IPS DF 6.9 (cell line): ENCODE measurements around the gene SETBP1.

Experiments used
- DNase-seq: peaks from one replicate; pipeline ENCODE4 v3.0.0-alpha.2; 2013; ENCODE audit warnings: low read depth, low spot score
- H3K27ac ChIP-seq: one replicate; pipeline ENCODE4 v1.5.1; 2013; ENCODE audit warnings: low read length, control low read depth
- H3K27me3 ChIP-seq: 2 replicates; pipeline ENCODE4 v1.6.1; 2013; ENCODE audit warnings: mild to moderate bottlenecking, low read length; ENCODE audit not compliant: control insufficient read depth, insufficient read depth
- H3K36me3 ChIP-seq: 2 replicates; pipeline ENCODE4 v1.6.1; 2013; ENCODE audit warnings: low read length; ENCODE audit not compliant: control insufficient read depth, insufficient read depth
- H3K4me1 ChIP-seq: 2 replicates; pipeline ENCODE4 v1.6.1; 2013; ENCODE audit warnings: low read length; ENCODE audit not compliant: control insufficient read depth, insufficient read depth
- H3K4me3 ChIP-seq: 2 replicates; pipeline ENCODE4 v1.5.1; 2013; ENCODE audit warnings: mild to moderate bottlenecking, low read length
- H3K9me3 ChIP-seq: 2 replicates; pipeline ENCODE4 v1.6.1; 2013; ENCODE audit warnings: low read length, inconsistent platforms; ENCODE audit not compliant: control insufficient read depth, insufficient read depth
- WGBS: extraction: QIAGEN DNeasy Blood & Tissue Kit; methylation state at CpG from one replicate; pipeline ENCODE4 v1.1.7; 2013; ENCODE audit warnings: mixed read lengths, missing lambda C conversion rate; ENCODE audit not compliant: insufficient read length, insufficient coverage; 5-methylcytosine and 5-hydroxymethylcytosine counted together

The SETBP1 gene

DNA sequence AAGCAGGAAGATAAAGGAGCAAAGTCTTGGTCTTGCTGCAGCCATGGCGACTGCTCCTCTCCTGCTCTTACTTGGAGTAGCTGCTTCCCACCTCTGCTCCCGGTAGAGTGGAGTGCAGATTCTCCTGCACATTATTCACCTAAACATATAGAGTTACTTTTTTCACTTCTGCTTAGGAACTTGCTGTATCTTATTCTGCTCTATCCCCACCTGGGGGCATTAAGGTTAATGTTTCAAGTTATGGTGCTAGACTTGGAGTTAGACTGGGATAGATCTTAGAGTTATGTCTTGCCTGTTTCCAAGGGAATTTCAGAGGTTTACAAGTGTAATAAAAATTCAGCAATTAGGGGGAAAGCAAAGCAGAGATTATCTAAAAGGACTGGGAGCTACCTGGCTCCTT is 144.2 kb downstream of the SETBP1 start:
- Histone ChIP-seq H3K27ac (no peak overlapping the region), H3K27me3 (no peaks in the 10 kb centered on the region), H3K4me3 (no peak overlapping the region), H3K9me3 (no peaks in the 10 kb centered on the region), H3K4me1 (no peaks in the 10 kb centered on the region), H3K36me3 (no peaks in the 10 kb centered on the region)
- DNase-seq = no peak
- no CpG with 5 or more reads among the region's 2 CpGs for WGBS

DNA sequence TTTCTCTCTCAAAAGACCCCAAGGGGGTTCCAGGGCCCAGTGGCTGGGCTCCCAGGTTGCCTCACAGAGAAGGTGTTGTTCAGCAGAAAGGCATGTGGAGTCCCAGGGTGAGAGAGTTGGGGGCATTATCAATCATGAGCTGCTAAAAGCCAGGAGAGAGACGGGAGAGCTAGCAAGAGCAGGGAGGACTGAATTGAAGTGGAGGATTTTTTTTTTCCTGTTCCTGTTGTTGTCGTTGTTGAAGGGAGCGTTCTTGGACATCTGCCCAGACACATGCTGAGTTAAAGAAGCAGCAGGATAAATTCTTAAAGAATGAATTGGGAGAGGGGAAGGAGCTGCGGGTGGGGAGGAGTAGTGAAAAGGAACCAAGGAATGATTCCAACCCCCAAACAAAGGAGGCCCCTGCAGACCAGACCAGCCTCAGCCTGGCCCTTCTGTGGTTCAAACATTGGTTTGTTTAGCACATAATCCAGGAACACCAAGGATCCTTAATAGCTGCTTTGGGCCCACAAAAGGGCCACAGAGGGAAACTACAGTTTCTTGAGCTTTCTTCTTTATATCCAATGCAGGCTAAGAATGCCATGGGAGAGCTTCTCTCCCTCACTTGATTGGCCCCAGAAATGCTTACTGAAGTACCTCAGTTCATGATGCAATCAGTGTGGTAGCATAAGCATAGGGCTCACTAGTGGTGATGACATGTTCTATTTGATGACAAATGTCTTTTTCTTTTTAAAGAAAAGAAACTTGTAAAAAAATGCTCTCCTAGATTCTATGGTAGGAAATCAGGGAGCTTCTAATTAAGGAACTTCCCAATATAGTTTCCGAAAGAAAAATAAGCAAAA is 146.0 kb downstream of the SETBP1 start:
- H3K4me3 ChIP-seq = no peak overlapping the region
- WGBS = no CpG with 5 or more reads among the region's 5 CpGs
- no peaks in the 10 kb centered on the region for H3K4me1 ChIP-seq
- H3K36me3 ChIP-seq = no peaks in the 10 kb centered on the region
- no peak overlapping the region for H3K27ac ChIP-seq
- no peaks in the 10 kb centered on the region for H3K9me3 ChIP-seq
- DNase-seq = no peak
- H3K27me3 ChIP-seq = no peaks in the 10 kb centered on the region

DNA sequence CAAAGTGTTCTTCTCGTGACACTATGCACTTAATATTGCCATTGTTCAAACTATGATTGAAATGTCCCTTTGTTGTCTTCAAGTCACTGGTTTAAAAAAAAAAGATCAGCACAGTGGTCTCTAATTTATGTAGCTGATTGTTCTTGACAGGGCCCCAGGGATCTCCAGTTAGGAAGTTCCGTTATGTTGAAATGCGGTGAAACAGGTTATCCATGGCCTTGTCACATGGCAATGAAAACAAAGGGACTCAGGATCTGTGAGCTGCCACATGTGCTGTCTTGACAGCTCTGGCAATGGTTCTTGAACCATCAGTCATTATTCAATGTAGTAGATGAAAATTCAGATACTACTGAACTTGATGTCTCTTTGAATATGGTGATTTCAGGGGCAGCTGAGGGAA is 147.4 kb downstream of the SETBP1 start:
- Histone ChIP-seq H3K27me3 (no peaks in the 10 kb centered on the region), H3K36me3 (no peaks in the 10 kb centered on the region), H3K27ac (no peak overlapping the region), H3K4me3 (no peak overlapping the region), H3K4me1 (no peaks in the 10 kb centered on the region), H3K9me3 (no peaks in the 10 kb centered on the region)
- no peak for DNase-seq
- WGBS = no CpG with 5 or more reads among the region's 3 CpGs

- Histone ChIP-seq H3K36me3 (no peaks in the 10 kb centered on the region), H3K27me3 (no peaks in the 10 kb centered on the region), H3K4me1 (peaks cover 2% of the 10 kb centered on the region; the same call in 1 of the 2 replicates), H3K9me3 (no peaks in the 10 kb centered on the region; the same call in 1 of the 2 replicates), H3K27ac (no peak overlapping the region), H3K4me3 (no peak overlapping the region)
- WGBS = no CpG with 5 or more reads among the region's 1 CpG
- no peak for DNase-seq
Measured at GRCh38 chr18:44830581-44830980, 149.9 kb downstream of the SETBP1 start.

DNA sequence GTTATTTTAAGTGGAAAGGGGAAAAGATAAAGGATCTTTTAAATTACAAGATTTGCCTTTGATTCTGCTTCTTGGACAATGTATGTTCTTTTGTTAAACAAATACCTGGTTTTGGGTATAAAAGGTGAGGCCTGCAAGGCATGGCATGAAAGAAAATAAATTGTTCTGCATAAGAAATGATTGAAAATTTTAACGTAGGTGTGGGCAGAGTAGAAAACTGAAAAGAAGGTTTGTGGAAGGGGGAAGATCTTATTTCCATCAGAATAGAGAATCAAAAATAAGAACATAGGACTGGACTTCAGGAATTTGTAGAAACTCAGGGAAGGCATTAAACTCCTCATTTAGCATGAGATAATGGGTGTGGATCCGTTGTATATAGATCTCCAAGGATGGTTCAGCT is 153.1 kb downstream of the SETBP1 start:
- Histone ChIP-seq H3K4me1 (peaks cover 2% of the 10 kb centered on the region; the same call in 1 of the 2 replicates), H3K27me3 (no peaks in the 10 kb centered on the region), H3K9me3 (no peaks in the 10 kb centered on the region; the same call in 1 of the 2 replicates), H3K27ac (no peak overlapping the region), H3K36me3 (no peaks in the 10 kb centered on the region), H3K4me3 (no peak overlapping the region)
- WGBS = 100% methylated on average over 1 of the region's 2 CpGs
- DNase-seq = no peak

DNA sequence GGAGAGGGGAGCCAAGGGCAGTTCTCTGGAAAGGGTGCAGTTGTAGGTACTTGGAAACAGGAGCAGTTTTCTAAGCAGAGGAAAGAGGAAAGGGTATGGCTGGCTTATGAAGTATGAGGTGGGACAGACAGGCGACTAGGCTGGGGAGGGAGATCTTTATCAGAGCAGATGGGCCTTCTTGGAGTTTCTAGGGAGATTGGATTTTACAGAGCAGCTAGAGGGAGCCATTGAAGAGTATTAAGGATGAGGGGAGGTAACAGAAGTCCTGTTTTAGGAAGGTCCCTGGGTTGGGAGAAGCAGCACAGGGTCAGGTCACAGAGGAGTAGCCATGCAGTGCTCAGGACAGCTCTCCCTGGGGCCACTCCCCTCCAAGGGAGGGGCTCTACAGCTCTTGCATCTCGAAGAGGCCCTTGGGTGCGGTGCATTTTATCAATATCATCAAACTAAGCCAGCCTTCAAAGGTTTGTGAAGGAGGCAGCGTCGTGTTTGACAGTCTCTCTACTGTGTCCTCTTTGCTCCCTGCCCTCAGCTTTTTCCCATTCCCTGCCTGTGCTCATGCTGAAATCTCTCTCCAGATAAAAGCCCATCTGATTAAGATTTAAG is 154.3 kb downstream of the SETBP1 start:
- Histone ChIP-seq H3K4me3 (no peak overlapping the region), H3K4me1 (peaks cover 6% of the 10 kb centered on the region; the same call in 1 of the 2 replicates), H3K27ac (no peak overlapping the region), H3K36me3 (no peaks in the 10 kb centered on the region), H3K9me3 (no peaks in the 10 kb centered on the region; the same call in 1 of the 2 replicates), H3K27me3 (no peaks in the 10 kb centered on the region)
- WGBS = no CpG with 5 or more reads among the region's 5 CpGs
- no peak for DNase-seq

DNA sequence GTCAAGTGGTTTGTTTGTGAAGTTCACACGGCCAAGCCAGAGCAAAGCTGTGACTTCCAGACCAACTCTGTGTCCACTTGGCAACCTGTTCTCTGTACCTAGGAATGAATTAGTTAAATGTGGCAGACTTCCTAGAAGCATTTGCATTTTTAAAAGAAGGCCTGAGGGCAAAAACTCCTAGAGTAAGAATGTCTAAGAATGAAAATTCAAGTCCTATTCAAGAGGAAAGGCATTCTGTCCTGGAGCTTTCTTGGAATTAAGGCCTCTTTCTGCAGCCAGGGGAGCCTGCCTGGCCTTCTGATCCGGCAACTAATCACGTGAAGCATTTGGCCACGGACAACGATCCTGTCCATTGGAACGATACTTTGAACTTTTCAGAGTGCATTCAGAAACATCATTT is 155.0 kb downstream of the SETBP1 start:
- Histone ChIP-seq H3K36me3 (no peaks in the 10 kb centered on the region), H3K4me3 (no peak overlapping the region), H3K9me3 (no peaks in the 10 kb centered on the region; the same call in 1 of the 2 replicates), H3K27me3 (no peaks in the 10 kb centered on the region), H3K27ac (no peak overlapping the region), H3K4me1 (peaks cover 6% of the 10 kb centered on the region; the same call in 1 of the 2 replicates)
- DNase-seq = no peak
- WGBS = no CpG with 5 or more reads among the region's 6 CpGs

GRCh38 chr18:44836263-44836662 is 155.6 kb downstream of the SETBP1 start:
- H3K9me3 ChIP-seq = no peaks in the 10 kb centered on the region; the same call in 1 of the 2 replicates
- DNase-seq = no peak
- peaks cover 6% of the 10 kb centered on the region; the same call in 1 of the 2 replicates for H3K4me1 ChIP-seq
- H3K27me3 ChIP-seq = no peaks in the 10 kb centered on the region
- WGBS = no CpG with 5 or more reads among the region's 2 CpGs
- H3K4me3 ChIP-seq = no peak overlapping the region
- H3K36me3 ChIP-seq = no peaks in the 10 kb centered on the region
- H3K27ac ChIP-seq = no peak overlapping the region

GRCh38 chr18:44837482-44838180 is 156.9 kb downstream of the SETBP1 start:
- Histone ChIP-seq H3K36me3 (no peaks in the 10 kb centered on the region), H3K27me3 (no peaks in the 10 kb centered on the region), H3K9me3 (no peaks in the 10 kb centered on the region; the same call in 1 of the 2 replicates), H3K4me1 (peaks cover 6% of the 10 kb centered on the region; the same call in 1 of the 2 replicates), H3K27ac (no peak overlapping the region), H3K4me3 (no peak overlapping the region)
- no peak for DNase-seq
- WGBS = no CpG with 5 or more reads among the region's 6 CpGs

DNA sequence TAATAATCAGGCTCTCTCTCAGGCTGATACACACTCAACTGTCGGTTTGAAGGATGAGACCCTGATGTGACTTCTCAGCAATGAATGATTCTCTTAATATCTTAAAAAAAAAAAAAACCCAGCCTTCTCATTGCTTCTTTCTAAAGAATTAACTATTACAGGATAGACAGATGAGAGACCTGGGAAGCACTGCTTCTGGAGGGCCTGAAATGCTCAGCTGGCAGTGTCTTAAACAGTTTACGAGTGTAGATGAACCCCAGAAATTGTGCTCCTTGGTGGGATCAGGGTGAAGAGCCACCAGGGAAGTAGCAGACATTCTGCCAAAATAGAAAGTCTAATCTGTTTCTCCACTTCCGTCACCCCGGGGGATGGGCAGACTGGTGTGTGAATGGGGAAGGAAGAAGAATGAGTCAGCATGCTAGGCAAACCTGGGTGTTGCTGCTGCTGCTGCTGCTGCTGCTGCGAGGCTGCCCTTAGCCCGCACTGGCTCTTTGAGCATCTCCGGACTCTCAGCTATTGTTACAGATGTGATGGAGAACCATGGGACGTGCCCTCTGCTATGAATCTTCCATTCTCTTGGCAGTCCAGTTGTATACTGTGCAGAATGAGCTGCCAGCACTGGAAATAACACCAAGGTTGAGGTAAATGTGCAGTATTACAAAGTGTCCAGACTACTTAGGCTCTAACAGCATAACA is 158.4 kb downstream of the SETBP1 start:
- no peaks in the 10 kb centered on the region for H3K36me3 ChIP-seq
- H3K4me3 ChIP-seq = no peak overlapping the region
- no peaks in the 10 kb centered on the region; the same call in 1 of the 2 replicates for H3K9me3 ChIP-seq
- peaks cover 6% of the 10 kb centered on the region; the same call in 1 of the 2 replicates for H3K4me1 ChIP-seq
- no peak overlapping the region for H3K27ac ChIP-seq
- H3K27me3 ChIP-seq = no peaks in the 10 kb centered on the region
- no CpG with 5 or more reads among the region's 8 CpGs for WGBS
- DNase-seq = no peak
